Stimulated activated CD4-positive, alpha-beta T cell treated with anti-CD3 and anti-CD28 coated beads, Interleukin-1b, Interleukin-23, amount 100 ng/mL, for 4 hours (primary cell): ENCODE measurements around the gene ANKRD17.

Experiments used
- DNase-seq, 2 donors: peaks; one replicate each; pipeline ENCODE4 v3.0.0-alpha.2; 2020; ENCODE audit warnings: low read depth in 2 of 2

ANKRD17 gene

DNA sequence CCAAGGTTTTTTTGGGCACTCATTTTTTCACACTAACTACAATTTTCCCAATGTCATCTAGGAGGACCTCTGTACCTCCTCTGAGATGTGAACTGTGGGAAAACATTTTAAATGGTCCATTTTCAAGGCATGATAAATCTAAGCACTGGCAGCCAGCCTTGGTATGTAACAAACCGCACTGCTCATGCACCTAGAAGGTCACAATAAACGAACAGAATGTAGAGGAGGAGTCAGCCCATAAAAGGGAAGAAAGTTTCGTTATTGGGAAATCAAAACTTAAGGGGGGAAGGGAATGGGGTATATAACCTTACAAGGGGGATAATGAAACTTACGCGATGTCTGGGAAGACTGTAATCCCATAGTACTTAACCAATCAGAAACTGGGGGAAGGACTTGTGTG, 205.5 kb downstream of the ANKRD17 start:
- DNase-seq, result no peak

DNA sequence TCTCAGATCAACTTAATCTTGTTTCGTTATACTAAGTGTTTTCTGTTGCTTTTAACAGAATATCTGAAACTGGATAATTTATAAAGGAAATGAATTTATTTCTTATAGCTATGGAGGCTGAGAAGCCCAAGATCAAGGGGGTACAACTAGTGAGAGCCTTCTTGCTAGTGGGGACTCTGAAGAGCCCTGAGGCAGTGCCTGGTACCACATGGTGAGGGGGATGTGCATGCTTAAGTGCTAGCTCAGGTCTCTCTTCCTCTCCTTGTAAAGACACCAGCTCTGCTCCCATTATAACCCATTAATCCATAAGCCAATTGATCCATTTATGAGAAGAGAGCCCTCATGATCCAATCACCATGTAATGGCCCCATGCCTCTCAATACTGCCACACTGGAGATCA, 207.0 kb downstream of the ANKRD17 start:
- DNase-seq, result no peak

DNA sequence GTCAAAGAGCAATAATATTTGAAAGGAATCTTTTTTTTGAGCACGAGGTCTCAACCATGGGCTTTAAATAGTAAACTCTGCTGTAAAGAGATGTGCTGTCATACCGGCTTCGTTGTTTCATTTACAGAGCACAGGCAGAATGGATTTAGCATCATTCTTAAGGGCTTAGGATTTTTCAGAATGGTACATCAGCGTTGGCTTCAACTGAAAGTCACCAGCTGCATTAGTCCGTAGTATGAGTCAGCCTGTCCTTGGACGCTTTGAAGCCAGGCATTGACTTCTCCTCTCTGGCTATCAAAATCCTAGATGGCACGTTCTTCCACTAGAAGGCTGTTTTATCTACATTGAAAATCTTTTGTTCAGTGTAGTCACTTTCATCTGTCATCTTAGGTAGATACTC, 212.7 kb downstream of the ANKRD17 start:
- no peak for DNase-seq

DNA sequence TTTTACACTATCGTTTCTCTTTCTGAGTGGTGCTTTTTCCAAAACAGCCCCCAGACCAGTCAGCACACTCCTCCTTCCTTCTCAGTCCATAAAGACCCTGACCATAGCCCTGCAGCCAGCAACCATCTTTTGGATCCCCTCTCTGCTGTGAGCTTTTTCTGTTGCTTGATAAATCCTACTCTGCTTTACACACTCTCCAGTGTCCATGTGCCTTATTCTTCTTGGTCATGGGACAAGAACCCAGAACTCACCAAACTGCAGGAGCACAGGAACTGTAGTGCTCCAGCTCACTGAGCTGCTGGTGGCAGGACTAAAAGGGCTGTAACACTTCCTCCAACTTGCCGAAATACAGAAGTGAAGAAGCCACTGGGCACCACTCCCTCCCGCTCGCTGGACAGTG, 221.5 kb downstream of the ANKRD17 start:
- DNase-seq, result no peak

DNA sequence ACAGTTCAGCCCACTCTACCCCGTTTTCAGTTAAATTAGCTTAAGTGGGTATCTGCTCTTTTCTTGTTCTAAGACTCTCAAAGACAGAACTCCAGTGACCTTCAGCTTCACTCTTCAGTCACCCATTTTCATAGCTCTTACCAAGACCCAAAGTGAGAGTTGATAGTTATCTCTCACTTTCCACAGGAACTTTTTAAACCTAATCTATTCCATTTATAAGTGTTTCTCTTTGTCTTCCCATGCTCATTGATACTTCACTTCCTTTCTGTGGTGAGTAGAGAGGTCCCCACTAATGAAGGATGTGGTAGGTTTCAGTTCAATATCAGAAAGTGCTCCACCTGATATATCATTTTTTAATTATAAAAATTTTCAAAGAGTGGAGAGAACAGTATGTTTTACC, 222.5 kb downstream of the ANKRD17 start:
- no peak for DNase-seq

DNA sequence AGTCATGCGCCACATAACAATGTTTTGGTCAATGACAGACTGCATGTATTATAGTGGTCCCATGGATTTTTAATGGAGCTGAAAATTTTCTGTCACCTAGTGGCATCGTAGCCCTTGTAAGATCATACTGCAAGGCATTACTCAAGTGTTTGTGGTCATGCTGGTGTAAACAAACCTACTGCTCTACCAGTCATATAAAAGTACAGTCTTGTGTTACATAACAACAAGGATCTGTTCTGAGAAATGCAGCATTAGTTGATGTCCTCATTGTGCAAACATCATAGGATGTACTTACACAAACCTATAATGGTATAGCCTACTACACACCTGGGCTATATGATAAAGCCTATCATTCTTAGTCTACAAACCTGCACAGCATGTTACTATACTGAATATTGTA, 223.7 kb downstream of the ANKRD17 start:
- DNase-seq, result no peak

DNA sequence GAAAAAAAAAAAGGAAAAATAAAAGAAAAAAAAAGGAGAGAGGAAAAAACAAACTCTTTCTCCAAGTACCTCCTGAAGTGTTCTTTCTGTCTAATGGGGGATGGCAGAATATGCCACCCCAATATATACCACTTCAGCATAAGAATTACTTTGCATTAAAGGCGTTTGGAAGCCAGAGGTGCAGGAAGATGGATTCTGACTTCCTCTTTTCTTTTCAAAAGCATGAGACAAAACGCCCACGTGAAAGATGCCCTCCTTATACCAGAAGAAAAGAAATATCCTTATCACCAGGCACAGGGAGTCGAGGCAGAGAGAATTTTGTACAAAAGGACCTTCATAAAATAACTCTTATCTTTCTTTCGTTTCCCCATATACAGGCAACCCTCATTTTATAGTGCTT, 230.0 kb downstream of the ANKRD17 start:
- no peak for DNase-seq
